ENCODE measurements around the gene ST6GALNAC1.

The ST6GALNAC1 gene

DNA sequence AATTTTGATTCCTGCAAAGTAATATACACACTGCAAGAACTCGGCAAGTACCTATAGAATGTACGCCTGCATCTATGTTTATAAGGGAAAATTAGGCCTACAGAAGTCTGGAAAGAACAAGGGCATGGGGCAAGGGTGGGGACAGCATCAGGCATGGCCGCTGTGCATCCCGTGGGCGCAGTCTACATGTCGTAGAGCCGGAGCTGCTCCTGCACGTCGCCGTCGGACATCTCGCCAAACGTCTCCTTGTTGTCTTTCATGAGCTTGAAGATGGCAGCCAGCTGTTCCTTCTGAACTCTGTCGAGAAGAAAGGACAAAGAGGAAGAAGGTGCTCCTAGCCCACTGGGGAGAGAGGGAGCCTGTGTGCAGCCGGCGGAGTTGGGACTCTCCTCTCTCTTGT lies 33.8 kb upstream of the ST6GALNAC1 start:
- TF ChIP-seq, protein P1, sequence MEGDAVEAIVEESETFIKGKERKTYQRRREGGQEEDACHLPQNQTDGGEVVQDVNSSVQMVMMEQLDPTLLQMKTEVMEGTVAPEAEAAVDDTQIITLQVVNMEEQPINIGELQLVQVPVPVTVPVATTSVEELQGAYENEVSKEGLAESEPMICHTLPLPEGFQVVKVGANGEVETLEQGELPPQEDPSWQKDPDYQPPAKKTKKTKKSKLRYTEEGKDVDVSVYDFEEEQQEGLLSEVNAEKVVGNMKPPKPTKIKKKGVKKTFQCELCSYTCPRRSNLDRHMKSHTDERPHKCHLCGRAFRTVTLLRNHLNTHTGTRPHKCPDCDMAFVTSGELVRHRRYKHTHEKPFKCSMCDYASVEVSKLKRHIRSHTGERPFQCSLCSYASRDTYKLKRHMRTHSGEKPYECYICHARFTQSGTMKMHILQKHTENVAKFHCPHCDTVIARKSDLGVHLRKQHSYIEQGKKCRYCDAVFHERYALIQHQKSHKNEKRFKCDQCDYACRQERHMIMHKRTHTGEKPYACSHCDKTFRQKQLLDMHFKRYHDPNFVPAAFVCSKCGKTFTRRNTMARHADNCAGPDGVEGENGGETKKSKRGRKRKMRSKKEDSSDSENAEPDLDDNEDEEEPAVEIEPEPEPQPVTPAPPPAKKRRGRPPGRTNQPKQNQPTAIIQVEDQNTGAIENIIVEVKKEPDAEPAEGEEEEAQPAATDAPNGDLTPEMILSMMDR (IDR thresholded peaks at IDR 0.05; ENCODE audit: extremely low read depth, insufficient read depth, missing control alignments): no peak
- in situ Hi-C loops (cut with MboI; ENCODE audit: low pct_unique_long_range_greater_than_20kb, low sequenced_read_pairs, unreplicated experiment): no loop called here
- no peak for DNase-seq (ENCODE audit: low spot score)

DNA sequence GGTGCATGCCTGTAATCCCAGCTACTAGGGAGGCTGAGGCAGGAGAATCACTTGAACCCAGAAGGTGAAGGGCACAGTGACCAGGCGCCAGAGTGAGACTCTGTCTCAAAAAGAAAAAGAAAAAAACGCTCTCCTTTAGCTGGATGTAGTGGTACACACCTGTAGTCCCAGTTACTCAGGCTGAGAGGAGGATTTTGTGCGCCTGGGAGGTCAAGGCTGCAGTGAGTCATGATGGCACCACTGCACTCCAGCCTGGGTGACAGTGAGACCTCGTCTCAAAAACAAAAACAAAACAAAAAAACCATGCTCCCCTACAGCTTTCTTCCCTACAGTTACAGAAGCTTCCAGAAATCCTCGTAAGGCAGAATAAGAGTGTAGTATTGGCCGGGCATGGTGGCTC lies 33.1 kb upstream of the ST6GALNAC1 start:
- in situ Hi-C loops (cut with MboI; ENCODE audit: low pct_unique_long_range_greater_than_20kb, low sequenced_read_pairs, unreplicated experiment): no loop called here
- TF ChIP-seq, protein P1 (IDR thresholded peaks at IDR 0.05; ENCODE audit: extremely low read depth, insufficient read depth, missing control alignments): no peak
- DNase-seq (ENCODE audit: low spot score): no peak

DNA sequence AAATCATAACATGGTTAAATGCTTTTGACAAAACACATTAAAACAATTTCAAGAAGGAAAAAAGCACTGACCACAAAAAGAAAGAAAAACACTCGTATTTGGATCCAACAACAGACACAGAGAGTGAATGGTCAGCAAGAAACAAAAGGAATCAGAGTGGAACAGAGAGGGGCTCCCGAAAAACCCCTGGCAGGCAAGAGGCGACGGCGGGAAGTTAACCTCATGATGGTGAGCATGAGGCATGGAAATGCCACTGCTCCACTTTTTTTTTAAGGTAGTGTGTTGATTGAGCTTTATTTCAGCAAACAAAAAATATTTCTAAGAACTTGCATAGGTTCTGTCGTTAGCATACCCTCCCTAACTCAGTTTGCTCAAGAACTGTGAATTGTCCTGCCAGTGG lies 32.1 kb upstream of the ST6GALNAC1 start:
- DNase-seq (ENCODE audit: low spot score): no peak
- in situ Hi-C loops (cut with MboI; ENCODE audit: low pct_unique_long_range_greater_than_20kb, low sequenced_read_pairs, unreplicated experiment): no loop called here

DNA sequence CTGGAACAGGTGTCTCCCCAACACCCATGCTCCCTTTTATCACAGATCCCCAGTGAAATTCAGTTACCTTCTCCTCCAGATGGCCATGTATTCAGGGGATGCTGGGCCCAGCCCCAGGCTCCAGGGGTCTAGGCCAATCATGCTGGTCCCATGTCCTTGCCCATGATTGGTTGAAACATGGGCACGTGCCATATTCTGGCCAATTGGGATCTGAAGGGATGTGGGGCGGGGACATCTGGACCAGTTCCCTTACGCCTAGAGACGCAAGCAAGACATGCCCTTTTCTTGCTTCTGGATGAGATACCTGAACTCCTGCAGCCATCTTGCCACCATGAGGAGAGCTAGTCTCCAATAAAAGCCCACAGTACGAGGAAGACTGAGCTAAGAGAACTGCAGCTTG lies 31.0 kb upstream of the ST6GALNAC1 start:
- in situ Hi-C loops (cut with MboI; ENCODE audit: low pct_unique_long_range_greater_than_20kb, low sequenced_read_pairs, unreplicated experiment): no loop called here
- no peak for DNase-seq (ENCODE audit: low spot score)
- TF ChIP-seq, protein P1 (IDR thresholded peaks at IDR 0.05; ENCODE audit: extremely low read depth, insufficient read depth, missing control alignments): no peak

More for the DNA sequence above, 32.1 kb upstream of the ST6GALNAC1 start:
- TF ChIP-seq, protein P1 (IDR thresholded peaks at IDR 0.05; ENCODE audit: extremely low read depth, insufficient read depth, missing control alignments): no peak

DNA sequence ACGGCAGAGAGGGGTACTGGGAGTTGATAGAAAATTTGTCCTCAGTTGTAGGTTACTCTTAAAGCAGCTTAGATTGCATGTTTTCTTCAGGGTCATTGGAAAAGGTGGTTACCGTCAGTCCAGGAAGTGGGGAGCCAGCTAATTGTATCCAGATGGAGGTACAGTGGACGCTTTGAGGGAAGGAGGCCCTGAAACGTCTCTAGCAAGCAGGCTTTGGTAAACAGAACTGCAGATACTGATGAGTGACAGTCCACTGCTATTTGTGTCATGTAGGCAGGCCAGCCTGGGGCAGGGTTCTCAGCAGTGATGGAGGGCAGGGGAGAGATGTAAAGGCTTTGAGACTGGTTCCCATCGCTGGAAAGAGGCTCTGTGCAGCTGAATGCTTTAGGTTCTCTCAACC lies 30.2 kb upstream of the ST6GALNAC1 start:
- TF ChIP-seq, protein P1 (IDR thresholded peaks at IDR 0.05; ENCODE audit: extremely low read depth, insufficient read depth, missing control alignments): no peak
- no peak for DNase-seq (ENCODE audit: low spot score)
- in situ Hi-C loops (cut with MboI; ENCODE audit: low pct_unique_long_range_greater_than_20kb, low sequenced_read_pairs, unreplicated experiment): no loop called here

DNA sequence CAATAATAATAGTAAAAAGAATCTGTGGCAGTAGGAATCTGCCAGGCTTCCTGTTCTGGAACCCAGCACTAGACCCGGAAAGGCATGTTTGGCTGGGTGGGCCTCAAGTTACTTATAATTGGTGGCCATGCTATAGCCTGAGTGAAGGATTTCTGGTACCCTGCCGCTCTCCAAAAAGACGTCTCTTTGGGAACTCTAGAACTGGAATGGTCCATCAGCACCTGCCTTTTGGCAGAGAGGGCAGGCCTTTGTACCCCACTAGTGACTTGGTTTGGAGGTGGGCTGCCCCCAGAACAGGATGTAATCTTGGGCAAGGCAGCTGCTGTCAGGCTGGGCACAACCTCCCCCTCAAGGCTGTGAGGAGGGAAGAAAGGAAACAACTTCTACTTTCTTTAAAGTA lies 29.3 kb upstream of the ST6GALNAC1 start:
- TF ChIP-seq, protein P1 (IDR thresholded peaks at IDR 0.05; ENCODE audit: extremely low read depth, insufficient read depth, missing control alignments): no peak
- no peak for DNase-seq (ENCODE audit: low spot score)
- in situ Hi-C loops (cut with MboI; ENCODE audit: low pct_unique_long_range_greater_than_20kb, low sequenced_read_pairs, unreplicated experiment): no loop called here
